Panc1 (cell line): ENCODE measurements around the gene C2orf69. TPM values are rescaled to one million over a fixed set of nuclear protein-coding genes. Genes with fewer than 3 reads are reported as not detected.

Source experiments
- ATAC-seq: fragments of 200-7000 bp; cut with Tn5 transposase; 2 replicates; pipeline ENCODE4 v1.9.1; 2020; ENCODE audit warnings: mild to moderate bottlenecking, moderate library complexity
- BruUV-seq: library from RNA; stranded (reverse); fragments of 400-500 nt; replicated peaks from 2 replicates; lab custom pipeline; 2021; lab: Mats Ljungman, UMichigan
- CTCF ChIA-PET: fragments of 300-600 bp; sonication (Branson Sonifier 250); formaldehyde crosslinking; loops from one replicate; lab custom pipeline; 2022; ENCODE audit warnings: antibody characterized with exemption; lab: Charles Lee
- POLR2A ChIA-PET: fragments of 300-600 bp; sonication (Branson Sonifier 250); formaldehyde crosslinking; loops from one replicate; lab custom pipeline; 2022; ENCODE audit warnings: antibody characterized with exemption; lab: Charles Lee
- DNase-seq: peaks from one replicate; pipeline ENCODE4 v3.0.0-alpha.2; 2010; ENCODE audit warnings: low read depth, low spot score
- H3K27ac ChIP-seq: 2 replicates; pipeline ENCODE4 v1.5.1; 2011; ENCODE audit warnings: mild to moderate bottlenecking, low read length, inconsistent platforms
- H3K27me3 ChIP-seq: fragments of 200-500 bp; sonication (Bioruptor generic); 2 replicates; pipeline ENCODE4 v1.6.0; 2014; ENCODE audit warnings: low read length, inconsistent platforms; ENCODE audit not compliant: control insufficient read depth, insufficient read depth
- H3K36me3 ChIP-seq: fragments of 200-500 bp; sonication (Bioruptor generic); 2 replicates; pipeline ENCODE4 v1.5.1; 2014; ENCODE audit warnings: inconsistent platforms, mild to moderate bottlenecking, low read length, moderate library complexity; ENCODE audit not compliant: control insufficient read depth, insufficient read depth
- H3K4me1 ChIP-seq: 2 replicates; pipeline ENCODE4 v1.5.1; 2011; ENCODE audit warnings: inconsistent platforms, mild to moderate bottlenecking, low read length, moderate library complexity; ENCODE audit not compliant: control insufficient read depth, insufficient read depth
- H3K4me3 ChIP-seq, 2 experiments: 2 replicates each; pipeline ENCODE4 v1.5.1; 2011 to 2012; ENCODE audit warnings: low read depth in 2 of 2, low read length in 2 of 2, mild to moderate bottlenecking in 2 of 2, inconsistent platforms in 1 of 2, moderate library complexity in 1 of 2
- H3K9me3 ChIP-seq: fragments of 200-500 bp; sonication (Bioruptor generic); 2 replicates; pipeline ENCODE4 v1.5.1; 2014; ENCODE audit warnings: low read depth, mild to moderate bottlenecking, inconsistent platforms, low read length, moderate library complexity; ENCODE audit not compliant: control insufficient read depth, insufficient read depth
- CTCF ChIP-seq: fragments of 450-650 bp; IDR thresholded peaks from 2 replicates; pipeline ENCODE4 v1.5.1; 2017; ENCODE audit warnings: mild to moderate bottlenecking
- POLR2AphosphoS5 ChIP-seq: IDR thresholded peaks from 2 replicates; pipeline ENCODE4 v1.6.1; 2012; ENCODE audit warnings: mild to moderate bottlenecking, low read depth, low read length, moderate library complexity
- SIN3A ChIP-seq: IDR thresholded peaks from 2 replicates; pipeline ENCODE4 v1.6.1; 2012; ENCODE audit warnings: low read depth, mild to moderate bottlenecking, low read length, moderate library complexity, borderline replicate concordance; ENCODE audit not compliant: insufficient read depth
- TCF7L2 ChIP-seq: IDR thresholded peaks from 2 replicates; pipeline ENCODE4 v1.6.1; 2011; ENCODE audit warnings: mild to moderate bottlenecking, low read depth, low read length, inconsistent platforms
- in situ Hi-C: cut with HindIII; loops from 2 replicates; pipeline ENCODE4 v1.10.0; 2016; ENCODE audit warnings: low sequenced_read_pairs, low pct_unique_long_range_greater_than_20kb
- intact Hi-C: fragments of 100-400 bp; cut with micrococcal nuclease; formaldehyde crosslinking; loops from one replicate; pipeline ENCODE4 v1.10.0; 2022; ENCODE audit not compliant: unreplicated experiment
- total RNA-seq: library from RNA; stranded (reverse); gene quantifications from one replicate; pipeline ENCODE4 v1.2.1, GENCODE V29; 2021; ENCODE audit not compliant: unreplicated experiment
- TF ChIP-seq, protein P1 (sequence below), 2 experiments: IDR thresholded peaks; 2 replicates each; pipeline ENCODE4 v1.6.1; 2011 to 2012; ENCODE audit warnings: low read depth in 2 of 2, control low read depth in 1 of 2, low read length in 1 of 2, mild to moderate bottlenecking in 1 of 2, moderate library complexity in 1 of 2; ENCODE audit not compliant: insufficient read depth in 1 of 2

C2orf69 gene
- total RNA-seq, 1 experiment from 2014 or later, result 21.8 TPM

DNA sequence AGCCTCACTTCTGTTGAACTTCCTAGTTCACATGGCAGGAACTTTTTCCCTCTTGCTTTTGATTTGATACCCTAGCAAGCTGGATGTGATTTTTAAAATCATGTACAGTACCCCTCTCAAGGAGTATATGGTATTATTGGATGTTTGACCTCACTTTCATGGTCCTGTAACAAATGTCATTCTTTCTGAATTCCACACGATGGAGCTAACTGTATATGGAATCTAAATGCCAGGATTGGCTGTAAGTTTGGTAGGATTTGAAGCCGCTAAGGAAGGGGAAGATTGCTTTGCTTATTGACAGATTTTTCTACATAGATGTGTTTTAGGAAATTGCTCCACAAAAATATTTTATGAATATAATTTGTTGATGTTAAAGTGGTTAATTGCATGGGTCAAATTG, 62.6 kb downstream of the C2orf69 start:
- intact Hi-C loops, result loop anchor here (1.0 kb wide), 1 partner anchor 730 kb away; no protein-coding TSS in a partner anchor
- no TSS peak for BruUV-seq
- Histone ChIP-seq H3K36me3 (no peaks in the 10 kb centered on the region), H3K27me3 (no peaks in the 10 kb centered on the region), H3K4me3 (no peak overlapping the region), H3K27ac (no peak overlapping the region), H3K4me1 (peaks cover 7% of the 10 kb centered on the region), H3K9me3 (no peaks in the 10 kb centered on the region)
- in situ Hi-C loops, result no loop called here
- ATAC-seq, result peak; percentile 89
- ChIA-PET CTCF (interaction anchor here (0.5 to 0.9 kb wide), 4 partner anchors 12 to 536 kb away, joined by 3 to 6 read pairs (median 4); partner anchors contain the start of gene KCTD18), POLR2A (interaction anchor here (0.6 kb wide), 1 partner anchor 534 kb away, joined by 5 read pairs; no protein-coding TSS in a partner anchor)
- TF ChIP-seq CTCF, result peak; percentile 67; the same call in 1 of the 2 replicates
- TF ChIP-seq, protein P1, sequence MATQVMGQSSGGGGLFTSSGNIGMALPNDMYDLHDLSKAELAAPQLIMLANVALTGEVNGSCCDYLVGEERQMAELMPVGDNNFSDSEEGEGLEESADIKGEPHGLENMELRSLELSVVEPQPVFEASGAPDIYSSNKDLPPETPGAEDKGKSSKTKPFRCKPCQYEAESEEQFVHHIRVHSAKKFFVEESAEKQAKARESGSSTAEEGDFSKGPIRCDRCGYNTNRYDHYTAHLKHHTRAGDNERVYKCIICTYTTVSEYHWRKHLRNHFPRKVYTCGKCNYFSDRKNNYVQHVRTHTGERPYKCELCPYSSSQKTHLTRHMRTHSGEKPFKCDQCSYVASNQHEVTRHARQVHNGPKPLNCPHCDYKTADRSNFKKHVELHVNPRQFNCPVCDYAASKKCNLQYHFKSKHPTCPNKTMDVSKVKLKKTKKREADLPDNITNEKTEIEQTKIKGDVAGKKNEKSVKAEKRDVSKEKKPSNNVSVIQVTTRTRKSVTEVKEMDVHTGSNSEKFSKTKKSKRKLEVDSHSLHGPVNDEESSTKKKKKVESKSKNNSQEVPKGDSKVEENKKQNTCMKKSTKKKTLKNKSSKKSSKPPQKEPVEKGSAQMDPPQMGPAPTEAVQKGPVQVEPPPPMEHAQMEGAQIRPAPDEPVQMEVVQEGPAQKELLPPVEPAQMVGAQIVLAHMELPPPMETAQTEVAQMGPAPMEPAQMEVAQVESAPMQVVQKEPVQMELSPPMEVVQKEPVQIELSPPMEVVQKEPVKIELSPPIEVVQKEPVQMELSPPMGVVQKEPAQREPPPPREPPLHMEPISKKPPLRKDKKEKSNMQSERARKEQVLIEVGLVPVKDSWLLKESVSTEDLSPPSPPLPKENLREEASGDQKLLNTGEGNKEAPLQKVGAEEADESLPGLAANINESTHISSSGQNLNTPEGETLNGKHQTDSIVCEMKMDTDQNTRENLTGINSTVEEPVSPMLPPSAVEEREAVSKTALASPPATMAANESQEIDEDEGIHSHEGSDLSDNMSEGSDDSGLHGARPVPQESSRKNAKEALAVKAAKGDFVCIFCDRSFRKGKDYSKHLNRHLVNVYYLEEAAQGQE (IDR thresholded peaks at IDR 0.05; ENCODE audit: insufficient read depth in 1 of 2, low read depth in 2 of 2, low read length in 1 of 2), result no peak
- DNase-seq, result no peak

- Histone ChIP-seq H3K36me3 (no peaks in the 10 kb centered on the region), H3K27me3 (no peaks in the 10 kb centered on the region), H3K4me3 (no peak overlapping the region), H3K9me3 (no peaks in the 10 kb centered on the region), H3K27ac (peak overlapping the region; percentile 23; the same call in 1 of the 2 replicates), H3K4me1 (peaks cover 18% of the 10 kb centered on the region)
- POLR2A ChIA-PET, result no interaction called here
- DNase-seq (no peak), ATAC-seq (no peak)
- CTCF ChIA-PET, result no interaction called here
- no peak for TF ChIP-seq SIN3A
- no peak for TF ChIP-seq TCF7L2
- no peak for TF ChIP-seq POLR2AphosphoS5
- TF ChIP-seq, protein P1 (IDR thresholded peaks at IDR 0.05; ENCODE audit: insufficient read depth in 1 of 2, low read depth in 2 of 2, low read length in 1 of 2), result no peak
- TF ChIP-seq CTCF, result no peak
- intact Hi-C loops, result no loop called here
- in situ Hi-C loops, result no loop called here
- BruUV-seq, result no TSS peak
Observed at GRCh38 chr2:199975273-199975895, 64.3 kb downstream of the C2orf69 start.
